Measurements from ENCODE around the gene WNT6. TPM values are rescaled to one million over a fixed set of nuclear protein-coding genes. Genes with fewer than 3 reads are reported as not detected.

The WNT6 gene
- total and polyA plus RNA-seq, 10 of the 15 experiments (the other 5 are each of a cell fraction or from before 2014, with no cell fraction given) = 0.11 to 0.44 (median 0.22) TPM; not detected in 5

DNA sequence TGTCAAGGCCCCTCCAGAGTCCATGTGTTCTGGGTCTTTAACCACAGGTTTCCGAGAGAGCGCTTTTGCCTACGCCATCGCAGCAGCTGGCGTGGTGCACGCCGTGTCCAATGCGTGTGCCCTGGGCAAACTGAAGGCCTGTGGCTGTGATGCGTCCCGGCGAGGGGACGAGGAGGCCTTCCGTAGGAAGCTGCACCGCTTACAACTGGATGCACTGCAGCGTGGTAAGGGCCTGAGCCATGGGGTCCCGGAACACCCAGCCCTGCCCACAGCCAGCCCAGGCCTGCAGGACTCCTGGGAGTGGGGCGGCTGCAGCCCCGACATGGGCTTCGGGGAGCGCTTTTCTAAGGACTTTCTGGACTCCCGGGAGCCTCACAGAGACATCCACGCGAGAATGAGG, 30.3 kb downstream of the WNT6 start:
- 94% methylated on average over 22 of the region's 23 CpGs for WGBS (ENCODE audit: insufficient coverage, insufficient replicate concordance, low lambda C conversion rate, missing lambda C conversion rate)
- Histone ChIP-seq H2AFZ (ENCODE audit: control insufficient read depth, low read depth, low read length) (no peak overlapping the region), H3K27ac (ENCODE audit: control insufficient read depth, insufficient read depth) (no peak overlapping the region), H3K36me3 (ENCODE audit: control insufficient read depth in 2 of 2, insufficient read depth in 2 of 2, low read length in 1 of 2) (peaks cover 0 to 12% of the 10 kb centered on the region in 2 experiments; a peak in 3 of 4 replicates), H3K27me3 (replicated peaks in 1 of 2; ENCODE audit: control insufficient read depth in 2 of 2, insufficient read depth in 2 of 2, low read length in 1 of 2) (no peaks in the 10 kb centered on the region), H3K4me2 (ENCODE audit: control insufficient read depth, insufficient read depth) (no peak overlapping the region), H3K4me3 (no peak overlapping the region), H3K79me2 (ENCODE audit: control insufficient read depth, insufficient read depth, low read length) (peaks cover 41% of the 10 kb centered on the region), H3K9me3 (replicated peaks; ENCODE audit: control insufficient read depth, insufficient read depth, low read length) (no peaks in the 10 kb centered on the region), H3K4me1 (ENCODE audit: control insufficient read depth, insufficient read depth, low read length) (peaks cover 67% of the 10 kb centered on the region), H3K9ac (ENCODE audit: control insufficient read depth, insufficient read depth, low read length) (no peak overlapping the region), H4K20me1 (ENCODE audit: control insufficient read depth, insufficient read depth) (no peaks in the 10 kb centered on the region)
- in situ Hi-C loops (cut with MboI) = no loop called here
- CTCF ChIA-PET = interaction anchor here (22.2 kb wide), 1 partner anchor 12 kb away, joined by 1364 read pairs; the partner anchor contains the start of gene WNT10A
- FAIRE-seq (no peak), DNase-seq (ENCODE audit: low read depth, low spot score) (no peak), ATAC-seq (no peak)
- intact Hi-C loops (cut with micrococcal nuclease; ENCODE audit: unreplicated experiment) = no loop called here
- POLR2A ChIA-PET = interaction anchor here (10.2 kb wide), 1 partner anchor 12 kb away, joined by 360 read pairs; the partner anchor contains the start of gene WNT10A
- SMC1A ChIA-PET (ENCODE audit: uncharacterized antibody, unreplicated experiment) = interaction anchor here (12.4 kb wide), 1 partner anchor 8 kb away, joined by 780 read pairs; the partner anchor contains the start of gene WNT10A
- RAD21 ChIA-PET (ENCODE audit: unreplicated experiment) = no interaction called here
- no TSS peak for BruUV-seq (replicated peaks)
- TF ChIP-seq GATAD2B (conservative IDR thresholded peaks at IDR 0.05; ENCODE audit: low read depth) (no peak), TCF7 (IDR thresholded peaks at IDR 0.05; ENCODE audit: borderline replicate concordance) (no peak), NFYB (IDR thresholded peaks at IDR 0.05; ENCODE audit: insufficient read depth, low read depth, low read length) (no peak)

DNA sequence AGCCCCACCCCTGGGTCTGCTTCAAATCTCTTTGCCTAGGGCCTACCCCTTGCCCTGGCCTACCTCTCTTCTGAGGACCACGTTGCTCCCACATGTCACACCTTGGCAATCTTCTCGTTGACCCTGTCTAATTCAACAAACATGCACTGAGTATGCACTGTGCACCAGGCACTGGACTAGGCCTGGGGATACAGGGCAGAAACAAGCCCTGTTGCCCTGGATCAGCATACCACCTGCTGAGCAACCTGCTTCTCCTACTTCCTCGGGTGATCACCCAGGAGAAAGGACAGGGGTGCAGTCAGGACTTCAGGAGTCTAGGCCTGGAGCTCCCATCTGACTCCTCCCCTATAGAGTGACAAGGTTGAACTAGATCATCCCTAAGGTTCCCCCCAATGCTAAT, 30.8 kb downstream of the WNT6 start:
- Histone ChIP-seq H3K4me2 (ENCODE audit: control insufficient read depth, insufficient read depth) (no peak overlapping the region), H3K79me2 (ENCODE audit: control insufficient read depth, insufficient read depth, low read length) (peaks cover 41% of the 10 kb centered on the region), H3K4me3 (no peak overlapping the region), H3K27ac (ENCODE audit: control insufficient read depth, insufficient read depth) (no peak overlapping the region), H3K9ac (ENCODE audit: control insufficient read depth, insufficient read depth, low read length) (no peak overlapping the region), H3K4me1 (ENCODE audit: control insufficient read depth, insufficient read depth, low read length) (peaks cover 67% of the 10 kb centered on the region), H3K27me3 (replicated peaks in 1 of 2; ENCODE audit: control insufficient read depth in 2 of 2, insufficient read depth in 2 of 2, low read length in 1 of 2) (no peaks in the 10 kb centered on the region), H3K9me3 (replicated peaks; ENCODE audit: control insufficient read depth, insufficient read depth, low read length) (no peaks in the 10 kb centered on the region), H4K20me1 (ENCODE audit: control insufficient read depth, insufficient read depth) (no peaks in the 10 kb centered on the region), H2AFZ (ENCODE audit: control insufficient read depth, low read depth, low read length) (no peak overlapping the region), H3K36me3 (ENCODE audit: control insufficient read depth in 2 of 2, insufficient read depth in 2 of 2, low read length in 1 of 2) (peaks cover 0 to 12% of the 10 kb centered on the region in 2 experiments; a peak in 3 of 4 replicates)
- ChIA-PET SMC1A (ENCODE audit: uncharacterized antibody, unreplicated experiment) (interaction anchor here (12.4 kb wide), 1 partner anchor 9 kb away, joined by 780 read pairs; the partner anchor contains the start of gene WNT10A), CTCF (interaction anchor here (1.1 to 22.2 kb wide), 2 partner anchors 12 to 604 kb away, joined by 3 to 1364 read pairs; partner anchors contain the start of gene WNT10A), RAD21 (ENCODE audit: unreplicated experiment) (no interaction called here), POLR2A (interaction anchor here (10.2 kb wide), 1 partner anchor 12 kb away, joined by 360 read pairs; the partner anchor contains the start of gene WNT10A)
- 71% methylated on average over 3 of the region's 3 CpGs for WGBS (ENCODE audit: insufficient coverage, insufficient replicate concordance, low lambda C conversion rate, missing lambda C conversion rate)
- ATAC-seq = no peak
- TF ChIP-seq, protein P1, sequence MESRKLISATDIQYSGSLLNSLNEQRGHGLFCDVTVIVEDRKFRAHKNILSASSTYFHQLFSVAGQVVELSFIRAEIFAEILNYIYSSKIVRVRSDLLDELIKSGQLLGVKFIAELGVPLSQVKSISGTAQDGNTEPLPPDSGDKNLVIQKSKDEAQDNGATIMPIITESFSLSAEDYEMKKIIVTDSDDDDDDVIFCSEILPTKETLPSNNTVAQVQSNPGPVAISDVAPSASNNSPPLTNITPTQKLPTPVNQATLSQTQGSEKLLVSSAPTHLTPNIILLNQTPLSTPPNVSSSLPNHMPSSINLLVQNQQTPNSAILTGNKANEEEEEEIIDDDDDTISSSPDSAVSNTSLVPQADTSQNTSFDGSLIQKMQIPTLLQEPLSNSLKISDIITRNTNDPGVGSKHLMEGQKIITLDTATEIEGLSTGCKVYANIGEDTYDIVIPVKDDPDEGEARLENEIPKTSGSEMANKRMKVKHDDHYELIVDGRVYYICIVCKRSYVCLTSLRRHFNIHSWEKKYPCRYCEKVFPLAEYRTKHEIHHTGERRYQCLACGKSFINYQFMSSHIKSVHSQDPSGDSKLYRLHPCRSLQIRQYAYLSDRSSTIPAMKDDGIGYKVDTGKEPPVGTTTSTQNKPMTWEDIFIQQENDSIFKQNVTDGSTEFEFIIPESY (IDR thresholded peaks at IDR 0.05) = no peak
- TF ChIP-seq BMI1 (IDR thresholded peaks at IDR 0.05; ENCODE audit: borderline replicate concordance) (no peak), ZSCAN29 (IDR thresholded peaks at IDR 0.05) (no peak), CREB1 (IDR thresholded peaks at IDR 0.05; ENCODE audit: low read depth) (no peak), ETV6 (conservative IDR thresholded peaks at IDR 0.05 in 1 of 2, IDR thresholded peaks at IDR 0.05 in 1 of 2; ENCODE audit: borderline replicate concordance in 1 of 2, low read depth in 1 of 2) (no peak), MYC (IDR thresholded peaks at IDR 0.05; ENCODE audit: insufficient read depth, insufficient read length, insufficient replicate concordance, low read length, severe bottlenecking) (no peak), TBL1XR1 (IDR thresholded peaks at IDR 0.05; ENCODE audit: low read depth, low read length) (no peak), RFX5 (IDR thresholded peaks at IDR 0.05; ENCODE audit: low read depth, low read length) (no peak), RCOR1 (conservative IDR thresholded peaks at IDR 0.05; ENCODE audit: low read depth, low read length) (no peak), ZNF217 (IDR thresholded peaks at IDR 0.05) (no peak), HDGF (IDR thresholded peaks at IDR 0.05) (no peak)
- FAIRE-seq = no peak
- in situ Hi-C loops (cut with MboI) = no loop called here
- intact Hi-C loops (cut with micrococcal nuclease; ENCODE audit: unreplicated experiment) = no loop called here
- no TSS peak for BruUV-seq (replicated peaks)
- no peak for DNase-seq (ENCODE audit: low read depth, low spot score)
